HEK293 (cell line): ENCODE data around the gene IL3RA.

Source experiments
- CTCF ChIA-PET: fragments of 350-600 bp; formaldehyde crosslinking; extraction: SDS; loops from one replicate; lab custom pipeline; 2021; ENCODE audit warnings: antibody characterized with exemption; lab: Yijun Ruan, JAX
- POLR2A ChIA-PET: fragments of 300-600 bp; formaldehyde crosslinking; extraction: SDS; loops from one replicate; lab custom pipeline; 2020; ENCODE audit warnings: antibody characterized with exemption, inconsistent platforms; lab: Yijun Ruan, JAX
- H3K27ac ChIP-seq: fragments of 200-500 bp; sonication (Bioruptor generic); 2 replicates; pipeline ENCODE4 v1.5.1; 2014; ENCODE audit warnings: low read depth, low read length, control low read depth, inconsistent platforms; ENCODE audit errors: extremely low read depth
- H3K36me3 ChIP-seq, 2 experiments: fragments of 200-500 bp in 1 of 2; sonication (Bioruptor generic) in 1 of 2; 1 replicate in 1 of 2; 2 replicates in 1 of 2; pipeline ENCODE4 v1.5.1; 2014 to 2017; ENCODE audit warnings: inconsistent platforms in 2 of 2, low read length in 2 of 2; ENCODE audit not compliant: control insufficient read depth in 2 of 2, insufficient read depth in 1 of 2
- H3K4me1 ChIP-seq: fragments of 200-500 bp; sonication (Bioruptor generic); 2 replicates; pipeline ENCODE4 v1.5.1; 2014; ENCODE audit warnings: mild to moderate bottlenecking, low read length, inconsistent platforms; ENCODE audit not compliant: control insufficient read depth, insufficient read depth
- H3K4me3 ChIP-seq: 2 replicates; pipeline ENCODE4 v1.5.1; 2011; ENCODE audit warnings: low read depth, mild to moderate bottlenecking, control low read depth, low read length, moderate library complexity
- H3K9me3 ChIP-seq: fragments of 200-500 bp; sonication (Bioruptor generic); 2 replicates; pipeline ENCODE4 v1.5.1; 2014; ENCODE audit warnings: low read depth, low read length, inconsistent platforms; ENCODE audit not compliant: control insufficient read depth, insufficient read depth
- GFI1B ChIP-seq: fragments of 450-650 bp; formaldehyde crosslinking; IDR thresholded peaks from 2 replicates; pipeline ENCODE4 v1.5.1; 2016; ENCODE audit warnings: missing biosample characterization, missing genetic modification characterization
- GLI4 ChIP-seq: fragments of 450-650 bp; formaldehyde crosslinking; IDR thresholded peaks from 2 replicates; pipeline ENCODE4 v1.5.1; 2016; ENCODE audit warnings: missing biosample characterization, missing genetic modification characterization
- MEIS1 ChIP-seq: sonication (generic); formaldehyde crosslinking; IDR thresholded peaks from 2 replicates; pipeline ENCODE4 v1.8.1; 2022; ENCODE audit warnings: missing genetic modification reagents, mild to moderate bottlenecking, borderline replicate concordance
- REST ChIP-seq: fragments of 450-650 bp; formaldehyde crosslinking; IDR thresholded peaks from 2 replicates; pipeline ENCODE4 v1.5.1; 2016; ENCODE audit warnings: missing biosample characterization, missing genetic modification characterization
- SP7 ChIP-seq: fragments of 450-650 bp; formaldehyde crosslinking; IDR thresholded peaks from 2 replicates; pipeline ENCODE4 v1.5.1; 2016; ENCODE audit warnings: missing biosample characterization, missing genetic modification characterization
- ZBTB11 ChIP-seq: fragments of 450-650 bp; formaldehyde crosslinking; conservative IDR thresholded peaks from 2 replicates; pipeline ENCODE4 v1.5.1; 2016; ENCODE audit warnings: low read depth, missing biosample characterization, missing genetic modification characterization
- ZBTB6 ChIP-seq: fragments of 450-650 bp; formaldehyde crosslinking; IDR thresholded peaks from 2 replicates; pipeline ENCODE4 v1.5.1; 2017; ENCODE audit warnings: missing biosample characterization, missing genetic modification characterization
- ZFHX2 ChIP-seq: fragments of 450-650 bp; formaldehyde crosslinking; conservative IDR thresholded peaks from 2 replicates; pipeline ENCODE4 v1.5.1; 2016; ENCODE audit warnings: missing biosample characterization, missing genetic modification characterization
- ZNF157 ChIP-seq: fragments of 450-650 bp; formaldehyde crosslinking; IDR thresholded peaks from 2 replicates; pipeline ENCODE4 v1.5.1; 2016; ENCODE audit warnings: missing biosample characterization, missing genetic modification characterization
- ZNF211 ChIP-seq: fragments of 450-650 bp; formaldehyde crosslinking; IDR thresholded peaks from 2 replicates; pipeline ENCODE4 v1.5.1; 2016; ENCODE audit warnings: low read depth, missing biosample characterization, missing genetic modification characterization
- ZNF292 ChIP-seq: fragments of 450-650 bp; formaldehyde crosslinking; IDR thresholded peaks from 2 replicates; pipeline ENCODE4 v1.5.1; 2016; ENCODE audit warnings: low read depth, missing biosample characterization, missing genetic modification characterization, borderline replicate concordance
- ZNF354C ChIP-seq: fragments of 450-650 bp; formaldehyde crosslinking; IDR thresholded peaks from 2 replicates; pipeline ENCODE4 v1.5.1; 2016; ENCODE audit warnings: missing biosample characterization, missing genetic modification characterization, low read depth, borderline replicate concordance
- ZNF366 ChIP-seq: fragments of 450-650 bp; formaldehyde crosslinking; conservative IDR thresholded peaks from 2 replicates; pipeline ENCODE4 v1.5.1; 2016; ENCODE audit warnings: missing biosample characterization, missing genetic modification characterization
- ZNF529 ChIP-seq: fragments of 450-650 bp; formaldehyde crosslinking; IDR thresholded peaks from 2 replicates; pipeline ENCODE4 v1.5.1; 2017; ENCODE audit warnings: missing genetic modification characterization, missing biosample characterization; ENCODE audit not compliant: insufficient replicate concordance
- ZNF626 ChIP-seq: fragments of 450-650 bp; sonication (Bioruptor Pico); formaldehyde crosslinking; IDR thresholded peaks from 2 replicates; pipeline ENCODE4 v1.5.1; 2018; ENCODE audit warnings: missing biosample characterization, missing genetic modification characterization, inconsistent platforms
- ZNF707 ChIP-seq: fragments of 450-650 bp; formaldehyde crosslinking; IDR thresholded peaks from 2 replicates; pipeline ENCODE4 v1.5.1; 2016; ENCODE audit warnings: missing biosample characterization, missing genetic modification characterization
- ZSCAN23 ChIP-seq: fragments of 450-650 bp; formaldehyde crosslinking; IDR thresholded peaks from 2 replicates; pipeline ENCODE4 v1.5.1; 2016; ENCODE audit warnings: missing biosample characterization, missing genetic modification characterization

Gene IL3RA

GRCh38 chrX:1291110-1291740 is 45.4 kb upstream of the IL3RA start:
- Histone ChIP-seq H3K27ac (no peak overlapping the region), H3K4me3 (no peak overlapping the region), H3K9me3 (no peaks in the 10 kb centered on the region), H3K4me1 (no peaks in the 10 kb centered on the region), H3K36me3 (no peaks in the 10 kb centered on the region)
- CTCF ChIA-PET, result no interaction called here
- POLR2A ChIA-PET, result no interaction called here
- TF ChIP-seq GLI4 (tag by site-specific recombination) (no peak), ZNF366 (tag by site-specific recombination) (peak; percentile 90), ZNF157 (tag by site-specific recombination) (no peak), ZBTB11 (tag by site-specific recombination) (no peak)

GRCh38 chrX:1292575-1293290 is 43.9 kb upstream of the IL3RA start:
- CTCF ChIA-PET, result no interaction called here
- H3K4me1 ChIP-seq, result no peaks in the 10 kb centered on the region
- no peak overlapping the region for H3K4me3 ChIP-seq
- H3K9me3 ChIP-seq, result no peaks in the 10 kb centered on the region
- POLR2A ChIA-PET, result no interaction called here
- no peak for TF ChIP-seq REST (tag by site-specific recombination)
- no peak for TF ChIP-seq ZNF292
- TF ChIP-seq ZFHX2, result no peak
- TF ChIP-seq ZNF707, result no peak
- no peak for TF ChIP-seq ZNF626 (tag by site-specific recombination)
- no peak for TF ChIP-seq ZNF211 (tag by site-specific recombination)
- no peak for TF ChIP-seq ZSCAN23 (tag by site-specific recombination)
- TF ChIP-seq ZNF529, result no peak
- no peak for TF ChIP-seq MEIS1 (CRISPR knock-in tag)
- TF ChIP-seq SP7, result no peak
- TF ChIP-seq ZNF354C (tag by site-specific recombination), result no peak
- no peak for TF ChIP-seq ZBTB6 (tag by site-specific recombination)
- TF ChIP-seq GFI1B (tag by site-specific recombination), result no peak
- no peaks in the 10 kb centered on the region for H3K36me3 ChIP-seq
- H3K27ac ChIP-seq, result no peak overlapping the region
